ENCODE results near the gene ABCA4. TPM values are rescaled to one million over a fixed set of nuclear protein-coding genes. Genes with fewer than 3 reads are reported as not detected.

ABCA4 gene
- total RNA-seq, 1 donor from 2014 or later, result 51.7 TPM

DNA sequence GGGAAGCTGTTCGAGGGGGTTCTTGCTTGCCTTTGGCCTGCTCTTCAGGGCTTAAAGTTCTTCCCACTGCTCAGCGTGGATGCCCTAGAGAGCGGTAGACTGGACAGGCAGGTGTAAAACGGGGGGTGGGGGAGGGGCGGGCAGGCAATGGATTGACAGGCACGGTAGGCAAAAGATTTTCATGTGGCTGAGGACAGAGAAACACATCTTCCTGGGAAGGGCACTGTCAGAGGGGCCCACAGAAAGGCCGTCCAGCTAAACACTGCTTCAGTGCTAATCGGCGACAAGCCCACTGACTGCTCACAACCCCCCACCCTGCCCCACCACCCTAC lies 412 bp downstream of the ABCA4 start:
- Mint-ChIP-seq H3K27ac (ENCODE audit: unreplicated experiment) (no peak overlapping the region), H3K9me3 (ENCODE audit: unreplicated experiment) (no peaks in the 10 kb centered on the region), H3K4me3 (ENCODE audit: unreplicated experiment) (no peak overlapping the region), H3K27me3 (ENCODE audit: unreplicated experiment) (peaks cover 14% of the 10 kb centered on the region), H3K4me1 (ENCODE audit: unreplicated experiment) (peaks cover 37% of the 10 kb centered on the region), H3K36me3 (ENCODE audit: low read depth, unreplicated experiment) (no peaks in the 10 kb centered on the region)
- no peak for DNase-seq (ENCODE audit: low spot score)
- TF ChIP-seq CTCF (IDR thresholded peaks at IDR 0.05; ENCODE audit: unreplicated experiment), result no peak

- H3K4me1 Mint-ChIP-seq (ENCODE audit: unreplicated experiment), result peaks cover 39% of the 10 kb centered on the region
Measured at GRCh38 chr1:94119796-94120569, 965 bp downstream of the ABCA4 start.

DNA sequence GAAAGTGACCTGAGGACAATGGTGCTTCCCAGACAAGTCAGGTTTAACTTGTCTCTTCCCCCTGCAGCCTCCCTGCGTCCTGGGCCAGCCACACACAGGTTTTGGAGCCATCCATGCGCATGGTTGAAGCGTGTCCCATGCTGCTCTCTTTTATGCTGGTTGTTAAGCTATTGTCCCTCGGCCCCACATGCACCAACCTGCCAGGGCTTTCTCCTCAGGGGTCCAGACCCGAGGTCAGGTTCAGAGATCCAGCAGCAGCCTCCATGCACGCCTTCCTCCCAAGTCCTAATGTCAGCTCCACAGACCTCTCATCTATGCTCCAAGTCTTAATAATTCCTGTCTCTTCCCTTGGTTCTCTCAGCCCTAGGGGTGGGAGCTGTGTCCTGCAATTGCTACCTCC lies 1.6 kb downstream of the ABCA4 start:
- no peak for TF ChIP-seq CTCF (IDR thresholded peaks at IDR 0.05; ENCODE audit: unreplicated experiment)
- Mint-ChIP-seq H3K36me3 (ENCODE audit: low read depth, unreplicated experiment) (no peaks in the 10 kb centered on the region), H3K27ac (ENCODE audit: unreplicated experiment) (no peak overlapping the region), H3K4me1 (ENCODE audit: unreplicated experiment) (peaks cover 43% of the 10 kb centered on the region), H3K9me3 (ENCODE audit: unreplicated experiment) (no peaks in the 10 kb centered on the region), H3K27me3 (ENCODE audit: unreplicated experiment) (peaks cover 20% of the 10 kb centered on the region), H3K4me3 (ENCODE audit: unreplicated experiment) (no peak overlapping the region)
- no peak for DNase-seq (ENCODE audit: low spot score)

More at GRCh38 chr1:94119796-94120569, 965 bp downstream of the ABCA4 start:
- H3K36me3 Mint-ChIP-seq (ENCODE audit: low read depth, unreplicated experiment), result no peaks in the 10 kb centered on the region
- peaks cover 15% of the 10 kb centered on the region for H3K27me3 Mint-ChIP-seq (ENCODE audit: unreplicated experiment)
- TF ChIP-seq CTCF (IDR thresholded peaks at IDR 0.05; ENCODE audit: unreplicated experiment), result no peak
- H3K27ac Mint-ChIP-seq (ENCODE audit: unreplicated experiment), result no peak overlapping the region
- DNase-seq (ENCODE audit: low spot score), result no peak
- no peaks in the 10 kb centered on the region for H3K9me3 Mint-ChIP-seq (ENCODE audit: unreplicated experiment)
- no peak overlapping the region for H3K4me3 Mint-ChIP-seq (ENCODE audit: unreplicated experiment)

- Mint-ChIP-seq H3K9me3 (ENCODE audit: unreplicated experiment) (no peaks in the 10 kb centered on the region), H3K36me3 (ENCODE audit: low read depth, unreplicated experiment) (no peaks in the 10 kb centered on the region), H3K4me1 (ENCODE audit: unreplicated experiment) (peaks cover 50% of the 10 kb centered on the region), H3K27me3 (ENCODE audit: unreplicated experiment) (peaks cover 23% of the 10 kb centered on the region), H3K4me3 (ENCODE audit: unreplicated experiment) (no peak overlapping the region), H3K27ac (ENCODE audit: unreplicated experiment) (no peak overlapping the region)
- TF ChIP-seq CTCF (IDR thresholded peaks at IDR 0.05; ENCODE audit: unreplicated experiment), result no peak
- no peak for DNase-seq (ENCODE audit: low spot score)
Measured at GRCh38 chr1:94118471-94118870, 2.5 kb downstream of the ABCA4 start.

DNA sequence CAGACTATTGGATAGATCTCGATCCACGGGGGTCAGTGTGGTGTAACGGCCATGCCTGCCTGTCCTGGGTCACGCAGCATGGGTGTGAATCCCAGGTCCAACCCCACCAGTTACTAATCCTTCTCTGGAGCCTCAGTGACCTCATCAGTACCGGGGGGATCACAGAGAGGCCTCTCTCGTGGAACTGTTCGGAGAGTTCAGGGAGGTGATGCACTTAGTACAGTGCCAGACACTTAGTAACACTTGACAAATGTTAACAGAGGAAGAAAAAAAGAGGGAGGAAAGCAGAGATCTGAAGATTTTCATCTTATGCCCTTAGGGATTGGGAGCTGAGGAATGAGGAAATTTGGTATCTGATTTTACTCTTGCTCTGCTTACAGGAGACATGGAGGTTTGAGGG lies 2.9 kb downstream of the ABCA4 start:
- no peak for DNase-seq (ENCODE audit: low spot score)
- H3K36me3 Mint-ChIP-seq (ENCODE audit: low read depth, unreplicated experiment), result no peaks in the 10 kb centered on the region
- peak overlapping the region; percentile 9 for H3K4me3 Mint-ChIP-seq (ENCODE audit: unreplicated experiment)
- H3K27me3 Mint-ChIP-seq (ENCODE audit: unreplicated experiment), result peaks cover 23% of the 10 kb centered on the region
- peaks cover 53% of the 10 kb centered on the region for H3K4me1 Mint-ChIP-seq (ENCODE audit: unreplicated experiment)
- no peaks in the 10 kb centered on the region for H3K9me3 Mint-ChIP-seq (ENCODE audit: unreplicated experiment)
- no peak for TF ChIP-seq CTCF (IDR thresholded peaks at IDR 0.05; ENCODE audit: unreplicated experiment)
- no peak overlapping the region for H3K27ac Mint-ChIP-seq (ENCODE audit: unreplicated experiment)

All from endothelial cell (in vitro differentiated cells).